ENCODE data around the gene MAP2K7. TPM values are rescaled to one million over a fixed set of nuclear protein-coding genes. Genes with fewer than 3 reads are reported as not detected.

The MAP2K7 gene
- total RNA-seq, 1 experiment from 2014 or later: 59.1 TPM

DNA sequence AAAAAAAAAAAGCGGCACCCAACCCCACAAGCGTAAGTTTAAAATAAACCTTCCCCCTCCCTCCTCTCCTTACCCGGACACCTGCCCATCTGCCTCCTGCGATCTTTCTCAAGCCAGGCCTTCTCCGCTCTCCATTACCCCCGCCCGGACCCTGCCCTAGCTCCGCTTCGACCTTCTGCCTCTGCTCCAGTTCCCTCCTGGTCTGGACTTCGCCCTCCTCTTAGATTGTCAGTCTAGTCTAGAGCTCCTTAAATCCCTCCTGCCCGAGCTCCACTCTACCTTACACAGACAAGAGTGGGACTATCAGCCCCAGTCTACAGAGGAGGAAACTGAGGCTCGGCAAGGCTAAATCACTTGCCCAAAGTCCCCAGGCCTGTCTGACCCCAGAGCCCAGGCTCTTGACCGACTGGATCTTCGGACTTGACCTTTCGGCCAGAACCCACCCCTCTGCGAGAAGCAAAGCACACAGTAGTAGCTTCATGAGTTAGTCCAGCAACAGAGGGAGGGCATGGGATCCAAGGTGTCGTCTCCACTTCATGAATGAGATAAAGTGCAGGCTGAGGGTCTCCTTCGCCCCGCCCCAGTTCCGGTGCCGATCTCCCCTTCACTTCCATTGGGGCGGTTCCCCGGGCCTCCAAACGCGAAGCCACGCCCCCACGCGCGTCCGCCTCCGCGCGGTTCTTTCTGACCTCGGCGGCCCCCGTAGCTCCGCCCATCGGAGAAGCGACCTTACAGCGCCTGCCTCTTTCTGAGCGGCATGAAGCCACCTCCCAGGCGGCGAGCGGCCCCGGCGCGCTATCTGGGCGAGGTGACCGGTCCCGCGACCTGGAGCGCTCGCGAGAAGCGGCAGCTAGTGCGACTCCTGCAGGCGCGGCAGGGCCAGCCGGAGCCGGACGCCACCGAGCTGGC, 16.2 kb downstream of the MAP2K7 start, which contains the start of gene SNAPC2:
SNAPC2 (plus strand) TSS at position 729 of the 909 bp plus-strand sequence; CDS start at position 758, 29 bp downstream.
- Histone ChIP-seq H3K4me2 (ENCODE audit: low read length) (peak within 1 kb of the TSS; percentile 91), H3K27ac (ENCODE audit: low read depth, low read length) (peak within 1 kb of the TSS; percentile 89), H3K36me3 (ENCODE audit: control insufficient read depth in 1 of 2, insufficient read depth in 2 of 2, low read length in 2 of 2) (peaks cover 0 to 12% of the 10 kb centered on the region in 2 experiments; a peak in 3 of 4 replicates), H3K27me3 (ENCODE audit: insufficient read depth, low read length) (no peaks in the 10 kb centered on the region), H3K9me2 (ENCODE audit: insufficient read depth) (no peaks in the 10 kb centered on the region), H4K20me1 (ENCODE audit: insufficient read depth) (no peaks in the 10 kb centered on the region), H3K9ac (ENCODE audit: low read length) (peak within 1 kb of the TSS; percentile 89), H3K4me3 (replicated peaks in 1 of 2; ENCODE audit: low read depth in 1 of 2, low read length in 2 of 2) (peak within 1 kb of the TSS; percentile 66 to 74), H3K79me2 (ENCODE audit: insufficient read depth, low read length) (peaks cover 10% of the 10 kb centered on the region; the same call in 1 of the 2 replicates), H3K4me1 (ENCODE audit: control insufficient read depth in 1 of 2, insufficient read depth in 2 of 2, low read length in 2 of 2) (peaks cover 21 to 61% of the 10 kb centered on the region in 2 experiments; a peak in 3 of 4 replicates), H2AFZ (ENCODE audit: low read depth, low read length, poor library complexity, severe bottlenecking) (no peak within 1 kb of the TSS), H3K9me3 (ENCODE audit: control insufficient read depth in 1 of 2, insufficient read depth in 1 of 2, low read depth in 1 of 2, low read length in 2 of 2) (no peaks in the 10 kb centered on the region)
- ChIA-PET CTCF (interaction anchor here (0.6 to 5.2 kb wide), 17 partner anchors 8 to 566 kb away, joined by 3 to 41 read pairs (median 4); partner anchors contain the start of genes MAP2K7, TIMM44 and TRAPPC5), RAD21 (ENCODE audit: low non-redundant PET in 1 of 2, low total read pairs in 2 of 2, uncharacterized antibody in 2 of 2, unreplicated experiment in 2 of 2) (interaction anchor here (0.6 to 2.0 kb wide), 9 partner anchors 9 to 578 kb away, joined by 3 to 9 read pairs (median 6); partner anchors contain the start of gene TIMM44 (in 1 of the 2)), POLR2A (interaction anchor here (0.6 to 2.7 kb wide), 18 partner anchors 10 to 1409 kb away, joined by 3 to 33 read pairs (median 6); partner anchors contain the start of genes LRRC8E, MAP2K7 and TIMM44)
- TSS peak; percentile 80 for BruUV-seq (replicated peaks)
- ATAC-seq: peak; percentile 61
- DNase-seq (ENCODE audit: low read depth, low spot score): peak; percentile 92
- intact Hi-C loops (cut with micrococcal nuclease): loop anchor here (1.0 to 5.0 kb wide), 2 partner anchors 50 to 68 kb away; no protein-coding TSS in a partner anchor
- peak; percentile 45 for TF ChIP-seq TCF7L2 (IDR thresholded peaks at IDR 0.05; ENCODE audit: borderline replicate concordance, extremely low read depth, insufficient read depth, insufficient read length)
- no peak for TF ChIP-seq POLR2A (IDR thresholded peaks at IDR 0.05; ENCODE audit: borderline replicate concordance, extremely low read depth, insufficient read depth, insufficient read length)
- peak; percentile 88 for TF ChIP-seq SP1 (IDR thresholded peaks at IDR 0.05; ENCODE audit: low read depth)
- peak; percentile 58; the same call in 1 of the 2 replicates for TF ChIP-seq SIN3A (IDR thresholded peaks at IDR 0.05; ENCODE audit: low read depth)
- no peak for TF ChIP-seq ELF1 (IDR thresholded peaks at IDR 0.05; ENCODE audit: borderline replicate concordance, low read depth)
- TF ChIP-seq YY1 (IDR thresholded peaks at IDR 0.05; ENCODE audit: extremely low read depth, insufficient replicate concordance, low read depth, low read length): peak; percentile 17
- no peak for TF ChIP-seq ZFX (IDR thresholded peaks at IDR 0.05)
- no peak for TF ChIP-seq EZH2phosphoT487 (IDR thresholded peaks at IDR 0.05; ENCODE audit: borderline replicate concordance)
- TF ChIP-seq EGR1 (IDR thresholded peaks at IDR 0.05; ENCODE audit: low read depth): peak; percentile 93
- TF ChIP-seq CBX3 (IDR thresholded peaks at IDR 0.05; ENCODE audit: low read depth): no peak
- peak; percentile 77; the same call in 1 of the 2 replicates for TF ChIP-seq MAX (IDR thresholded peaks at IDR 0.05)
- TF ChIP-seq POLR2AphosphoS5 (IDR thresholded peaks at IDR 0.05; ENCODE audit: low read depth, low read length): peak; percentile 62
- no peak for TF ChIP-seq JUND (IDR thresholded peaks at IDR 0.05)
- TF ChIP-seq, protein P1, sequence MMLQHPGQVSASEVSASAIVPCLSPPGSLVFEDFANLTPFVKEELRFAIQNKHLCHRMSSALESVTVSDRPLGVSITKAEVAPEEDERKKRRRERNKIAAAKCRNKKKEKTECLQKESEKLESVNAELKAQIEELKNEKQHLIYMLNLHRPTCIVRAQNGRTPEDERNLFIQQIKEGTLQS (IDR thresholded peaks at IDR 0.05): no peak
- no peak for TF ChIP-seq CTCF (IDR thresholded peaks at IDR 0.05 in 2 of 3, conservative IDR thresholded peaks at IDR 0.05 in 1 of 3; ENCODE audit: borderline replicate concordance in 1 of 3, insufficient read depth in 1 of 3, low read depth in 2 of 3, low read length in 2 of 3)
- no peak for TF ChIP-seq CEBPB (IDR thresholded peaks at IDR 0.05; ENCODE audit: low read depth)
- no peak for TF ChIP-seq SRF (IDR thresholded peaks at IDR 0.05; ENCODE audit: low read depth)
- no peak for TF ChIP-seq REST (IDR thresholded peaks at IDR 0.05; ENCODE audit: low read depth)

Data from HCT116 (cell line).